GM12878 (cell line): ENCODE measurements around the gene GGN. TPM values are rescaled to one million over a fixed set of nuclear protein-coding genes. Genes with fewer than 3 reads are reported as not detected.

Experiments
- BACH1 ChIP-seq: fragments of 450-650 bp; IDR thresholded peaks from 2 replicates; pipeline ENCODE4 v1.6.1; 2017; ENCODE audit warnings: mild to moderate bottlenecking, borderline replicate concordance
- BCL11A ChIP-seq: IDR thresholded peaks from 2 replicates; pipeline ENCODE4 v1.6.1; 2011; ENCODE audit warnings: low read depth, low read length
- CREM ChIP-seq: IDR thresholded peaks from 2 replicates; pipeline ENCODE4 v1.6.1; 2014; ENCODE audit warnings: antibody characterized with exemption, low read depth
- EED ChIP-seq: sonication (generic); IDR thresholded peaks from 2 replicates; pipeline ENCODE4 v1.6.1; 2016; ENCODE audit warnings: antibody characterized with exemption, low read depth
- ETV6 ChIP-seq, 2 experiments: fragments of 450-650 bp in 1 of 2; IDR thresholded peaks in 1 of 2; conservative IDR thresholded peaks in 1 of 2; 2 replicates each; pipeline ENCODE4 v1.6.1; 2014; ENCODE audit warnings: antibody characterized with exemption in 1 of 2, borderline replicate concordance in 1 of 2, low read depth in 1 of 2, mild to moderate bottlenecking in 1 of 2, moderate library complexity in 1 of 2
- FOS ChIP-seq: IDR thresholded peaks from 3 replicates; pipeline ENCODE4 v1.6.1; 2011; ENCODE audit warnings: borderline replicate concordance; ENCODE audit not compliant: insufficient read length; ENCODE audit errors: extremely low read depth
- FOXM1 ChIP-seq: IDR thresholded peaks from 2 replicates; pipeline ENCODE4 v1.6.1; 2012; ENCODE audit warnings: low read depth, mild to moderate bottlenecking, inconsistent platforms, low read length, moderate library complexity
- HCFC1 ChIP-seq: fragments of 150-350 bp; IDR thresholded peaks from 2 replicates; pipeline ENCODE4 v1.6.1; 2014; ENCODE audit warnings: low read length
- HDAC2 ChIP-seq: fragments of 200-600 bp; sonication (generic); IDR thresholded peaks from 2 replicates; pipeline ENCODE4 v1.6.1; 2017
- HDGF ChIP-seq: fragments of 450-650 bp; IDR thresholded peaks from 2 replicates; pipeline ENCODE4 v1.6.1; 2016; ENCODE audit warnings: antibody characterized with exemption
- IRF4 ChIP-seq: IDR thresholded peaks from 2 replicates; pipeline ENCODE4 v1.6.1; 2011; ENCODE audit warnings: low read depth, low read length
- JUNB ChIP-seq: IDR thresholded peaks from 2 replicates; pipeline ENCODE4 v1.6.1; 2016; ENCODE audit warnings: antibody characterized with exemption, mild to moderate bottlenecking
- LARP7 ChIP-seq: fragments of 450-650 bp; IDR thresholded peaks from 2 replicates; pipeline ENCODE4 v1.6.1; 2017; ENCODE audit warnings: mild to moderate bottlenecking
- MEF2B ChIP-seq: fragments of 450-650 bp; IDR thresholded peaks from 2 replicates; pipeline ENCODE4 v1.6.1; 2018; ENCODE audit warnings: mild to moderate bottlenecking, moderate library complexity; ENCODE audit not compliant: partially characterized antibody, poor library complexity, severe bottlenecking
- MTA3 ChIP-seq: IDR thresholded peaks from 2 replicates; pipeline ENCODE4 v1.6.1; 2012; ENCODE audit warnings: low read length, inconsistent platforms, borderline replicate concordance
- NBN ChIP-seq: fragments of 450-650 bp; IDR thresholded peaks from 2 replicates; pipeline ENCODE4 v1.6.1; 2016
- NR2C1 ChIP-seq: fragments of 450-650 bp; IDR thresholded peaks from 2 replicates; pipeline ENCODE4 v1.6.1; 2017; ENCODE audit warnings: antibody characterized with exemption, mild to moderate bottlenecking, moderate library complexity
- PML ChIP-seq: IDR thresholded peaks from 2 replicates; pipeline ENCODE4 v1.6.1; 2012; ENCODE audit warnings: low read length, inconsistent platforms
- SMAD1 ChIP-seq: fragments of 450-650 bp; IDR thresholded peaks from 2 replicates; pipeline ENCODE4 v1.6.1; 2018; ENCODE audit warnings: mild to moderate bottlenecking, low read depth; ENCODE audit not compliant: partially characterized antibody
- SMAD5 ChIP-seq: IDR thresholded peaks from 2 replicates; pipeline ENCODE4 v1.6.1; 2016; ENCODE audit warnings: antibody characterized with exemption, low read depth
- SMARCA5 ChIP-seq: fragments of 450-650 bp; IDR thresholded peaks from 2 replicates; pipeline ENCODE4 v1.6.1; 2017; ENCODE audit warnings: mild to moderate bottlenecking
- SUPT20H ChIP-seq: IDR thresholded peaks from 2 replicates; pipeline ENCODE4 v1.6.1; 2011; ENCODE audit warnings: low read depth, mild to moderate bottlenecking, low read length, moderate library complexity, borderline replicate concordance; ENCODE audit not compliant: control insufficient read depth
- TBL1XR1 ChIP-seq: IDR thresholded peaks from 2 replicates; pipeline ENCODE4 v1.6.1; 2012; ENCODE audit warnings: low read depth, low read length, improper control_type of control experiment
- TCF3 ChIP-seq: IDR thresholded peaks from 2 replicates; pipeline ENCODE4 v1.6.1; 2012; ENCODE audit warnings: low read depth, mild to moderate bottlenecking, low read length, borderline replicate concordance; ENCODE audit not compliant: insufficient read depth
- ZNF24 ChIP-seq: fragments of 450-650 bp; IDR thresholded peaks from 2 replicates; pipeline ENCODE4 v1.6.1; 2017; ENCODE audit warnings: antibody characterized with exemption, mild to moderate bottlenecking
- ZZZ3 ChIP-seq: IDR thresholded peaks from 2 replicates; pipeline ENCODE4 v1.6.1; 2011; ENCODE audit warnings: low read depth; ENCODE audit not compliant: control insufficient read depth, insufficient read length
- polyA plus RNA-seq, 11 experiments: library from polyadenylated mRNA; depleted of rRNA in 4 of 11; unstranded in 6 of 11; stranded (reverse) in 5 of 11; fragments of >200 nt; fragmentation: Nextera tagmentation in 4 of 11; fragmentation: Illumina TruSeq in 1 of 11; extraction: Ambion mirVana in 4 of 11; extraction: Trizol in 1 of 11; gene quantifications; 1 replicate in 1 of 11; 2 replicates in 10 of 11; pipeline versions ENCODE4 v1.2.1 to v1.2.3, GENCODE V29; 2011 to 2016; ENCODE audit warnings: inconsistent platforms in 2 of 11, missing spikeins in 2 of 11, low read depth in 1 of 11
- total RNA-seq, 4 experiments: library from RNA; depleted of rRNA in 3 of 4; stranded (reverse); fragments of >200 nt in 3 of 4; fragmentation: Illumina TruSeq in 1 of 4; extraction: Trizol in 1 of 4; gene quantifications; 2 replicates each; pipeline versions ENCODE4 v1.2.1 to v1.2.3, GENCODE V29; 2013 to 2021
- TF ChIP-seq, protein P1 (sequence below): fragments of 450-650 bp; IDR thresholded peaks from 2 replicates; pipeline ENCODE4 v1.6.1; 2017; ENCODE audit warnings: mild to moderate bottlenecking, low read depth, inconsistent platforms; ENCODE audit not compliant: poor library complexity, severe bottlenecking
- TF ChIP-seq, protein P2 (sequence below): fragments of 450-650 bp; IDR thresholded peaks from 2 replicates; pipeline ENCODE4 v1.6.1; 2018; ENCODE audit warnings: borderline replicate concordance, mild to moderate bottlenecking; ENCODE audit not compliant: partially characterized antibody
- TF ChIP-seq, protein P3 (sequence below): fragments of 450-650 bp; IDR thresholded peaks from 2 replicates; pipeline ENCODE4 v1.6.1; 2014; ENCODE audit warnings: mild to moderate bottlenecking

Gene GGN
- total and polyA plus RNA-seq, 10 of the 15 experiments (the other 5 are each of a cell fraction or from before 2014, with no cell fraction given): not detected

DNA sequence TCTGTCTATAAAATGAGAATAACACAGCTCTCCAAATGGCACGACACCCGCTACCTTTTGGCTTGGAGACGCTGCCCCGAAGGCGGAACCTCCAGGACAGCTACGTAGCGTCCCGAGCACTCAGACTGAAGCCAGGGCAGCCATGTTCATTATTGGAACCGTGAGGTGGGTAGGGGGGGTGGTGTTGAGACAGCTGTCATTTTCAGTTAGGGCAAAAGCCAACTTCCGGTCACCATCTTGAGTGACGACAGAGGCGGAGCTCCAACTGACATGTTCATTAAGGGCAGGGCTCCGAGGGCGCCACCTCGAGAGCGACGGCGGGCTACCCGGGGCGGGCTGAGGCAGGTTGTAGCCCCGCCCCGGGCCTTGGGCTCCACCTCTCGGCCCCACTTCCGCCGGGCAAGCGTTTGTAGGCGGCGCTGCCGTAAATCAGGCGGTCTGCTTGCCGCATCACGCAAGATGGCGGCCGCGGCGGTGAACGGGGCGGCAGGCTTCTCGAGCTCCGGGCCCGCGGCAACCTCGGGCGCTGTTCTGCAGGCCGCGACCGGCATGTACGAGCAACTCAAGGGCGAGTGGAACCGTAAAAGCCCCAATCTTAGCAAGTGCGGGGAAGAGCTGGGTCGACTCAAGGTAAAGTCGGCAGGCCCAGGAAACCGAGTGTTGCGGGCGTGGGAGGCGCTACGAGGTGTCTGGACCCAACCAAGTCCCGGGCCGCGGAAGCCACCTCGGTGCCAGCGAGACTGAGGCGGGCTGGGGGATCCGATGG lies 13.3 kb downstream of the GGN start, which contains the start of gene PSMD8 (continued):
- TF ChIP-seq SMAD1 (peak; percentile 68), JUNB (no peak), TCF3 (peak; percentile 82; the same call in 1 of the 2 replicates), CREM (peak; percentile 92), IRF4 (no peak), HCFC1 (peak; percentile 85), FOS (no peak), MTA3 (no peak), SMARCA5 (peak; percentile 69; the same call in 1 of the 2 replicates), MEF2B (no peak), NBN (peak; percentile 74), EED (no peak), BCL11A (no peak), ETV6 (conservative IDR thresholded peaks at IDR 0.05 in 1 of 2, IDR thresholded peaks at IDR 0.05 in 1 of 2; ENCODE audit: borderline replicate concordance in 1 of 2, low read depth in 1 of 2) (no peak), ZNF24 (no peak), ZZZ3 (no peak), BACH1 (peak; percentile 88), SMAD5 (peak; percentile 83), SUPT20H (no peak), LARP7 (peak; percentile 96), TBL1XR1 (no peak), HDAC2 (no peak), NR2C1 (peak; percentile 88), HDGF (peak; percentile 50; the same call in 1 of the 2 replicates), FOXM1 (no peak), PML (peak; percentile 97)
- TF ChIP-seq, protein P1, sequence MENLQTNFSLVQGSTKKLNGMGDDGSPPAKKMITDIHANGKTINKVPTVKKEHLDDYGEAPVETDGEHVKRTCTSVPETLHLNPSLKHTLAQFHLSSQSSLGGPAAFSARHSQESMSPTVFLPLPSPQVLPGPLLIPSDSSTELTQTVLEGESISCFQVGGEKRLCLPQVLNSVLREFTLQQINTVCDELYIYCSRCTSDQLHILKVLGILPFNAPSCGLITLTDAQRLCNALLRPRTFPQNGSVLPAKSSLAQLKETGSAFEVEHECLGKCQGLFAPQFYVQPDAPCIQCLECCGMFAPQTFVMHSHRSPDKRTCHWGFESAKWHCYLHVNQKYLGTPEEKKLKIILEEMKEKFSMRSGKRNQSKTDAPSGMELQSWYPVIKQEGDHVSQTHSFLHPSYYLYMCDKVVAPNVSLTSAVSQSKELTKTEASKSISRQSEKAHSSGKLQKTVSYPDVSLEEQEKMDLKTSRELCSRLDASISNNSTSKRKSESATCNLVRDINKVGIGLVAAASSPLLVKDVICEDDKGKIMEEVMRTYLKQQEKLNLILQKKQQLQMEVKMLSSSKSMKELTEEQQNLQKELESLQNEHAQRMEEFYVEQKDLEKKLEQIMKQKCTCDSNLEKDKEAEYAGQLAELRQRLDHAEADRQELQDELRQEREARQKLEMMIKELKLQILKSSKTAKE: peak; percentile 32
- TF ChIP-seq, protein P2, sequence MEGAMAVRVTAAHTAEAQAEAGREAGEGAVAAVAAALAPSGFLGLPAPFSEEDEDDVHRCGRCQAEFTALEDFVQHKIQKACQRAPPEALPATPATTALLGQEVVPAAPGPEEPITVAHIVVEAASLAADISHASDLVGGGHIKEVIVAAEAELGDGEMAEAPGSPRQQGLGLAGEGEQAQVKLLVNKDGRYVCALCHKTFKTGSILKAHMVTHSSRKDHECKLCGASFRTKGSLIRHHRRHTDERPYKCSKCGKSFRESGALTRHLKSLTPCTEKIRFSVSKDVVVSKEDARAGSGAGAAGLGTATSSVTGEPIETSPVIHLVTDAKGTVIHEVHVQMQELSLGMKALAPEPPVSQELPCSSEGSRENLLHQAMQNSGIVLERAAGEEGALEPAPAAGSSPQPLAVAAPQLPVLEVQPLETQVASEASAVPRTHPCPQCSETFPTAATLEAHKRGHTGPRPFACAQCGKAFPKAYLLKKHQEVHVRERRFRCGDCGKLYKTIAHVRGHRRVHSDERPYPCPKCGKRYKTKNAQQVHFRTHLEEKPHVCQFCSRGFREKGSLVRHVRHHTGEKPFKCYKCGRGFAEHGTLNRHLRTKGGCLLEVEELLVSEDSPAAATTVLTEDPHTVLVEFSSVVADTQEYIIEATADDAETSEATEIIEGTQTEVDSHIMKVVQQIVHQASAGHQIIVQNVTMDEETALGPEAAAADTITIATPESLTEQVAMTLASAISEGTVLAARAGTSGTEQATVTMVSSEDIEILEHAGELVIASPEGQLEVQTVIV: peak; percentile 98
- TF ChIP-seq, protein P3, sequence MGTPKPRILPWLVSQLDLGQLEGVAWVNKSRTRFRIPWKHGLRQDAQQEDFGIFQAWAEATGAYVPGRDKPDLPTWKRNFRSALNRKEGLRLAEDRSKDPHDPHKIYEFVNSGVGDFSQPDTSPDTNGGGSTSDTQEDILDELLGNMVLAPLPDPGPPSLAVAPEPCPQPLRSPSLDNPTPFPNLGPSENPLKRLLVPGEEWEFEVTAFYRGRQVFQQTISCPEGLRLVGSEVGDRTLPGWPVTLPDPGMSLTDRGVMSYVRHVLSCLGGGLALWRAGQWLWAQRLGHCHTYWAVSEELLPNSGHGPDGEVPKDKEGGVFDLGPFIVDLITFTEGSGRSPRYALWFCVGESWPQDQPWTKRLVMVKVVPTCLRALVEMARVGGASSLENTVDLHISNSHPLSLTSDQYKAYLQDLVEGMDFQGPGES: no peak
